ENCODE data around the gene SAP30BP.
A peak's percentile ranks its signal among the peaks of the same experiment; 100 is the strongest.

The SAP30BP gene

GRCh38 chr17:75631353-75631752, 35.8 kb upstream of the SAP30BP start:
- Histone ChIP-seq H3K36me3 (peaks cover 0 to 47% (median 3%) of the 10 kb centered on the region in 3 donors), H3K27ac (no peak overlapping the region)
- intact Hi-C loops (cut with DNase I; ENCODE audit: low total_unique reads), result loop anchor here (5.0 kb wide), 1 partner anchor 36 kb away; the partner anchor contains the start of genes RECQL5 and SAP30BP

GRCh38 chr17:75632428-75632827, 34.7 kb upstream of the SAP30BP start:
- Histone ChIP-seq H3K27ac (peak overlapping the region in 1 of 2 donors; percentile 76), H3K9me3 (no peaks in the 10 kb centered on the region), H3K27me3 (no peaks in the 10 kb centered on the region), H3K4me3 (no peak overlapping the region), H3K4me1 (peaks cover 10 to 27% (median 20%) of the 10 kb centered on the region in 4 donors), H3K36me3 (peaks cover 0 to 44% (median 0%) of the 10 kb centered on the region in 3 donors)
- TF ChIP-seq CTCF (IDR thresholded peaks at IDR 0.05), result no peak
- intact Hi-C loops (cut with DNase I; ENCODE audit: low total_unique reads), result loop anchor here (2.0 to 5.0 kb wide), 2 partner anchors 35 to 116 kb away; partner anchors contain the start of genes RECQL5 and SAP30BP
- DNase-seq, result no peak

More at GRCh38 chr17:75631353-75631752, 35.8 kb upstream of the SAP30BP start:
- Histone ChIP-seq H3K27me3 (no peaks in the 10 kb centered on the region), H3K4me1 (peaks cover 10 to 27% (median 20%) of the 10 kb centered on the region in 4 donors), H3K9me3 (no peaks in the 10 kb centered on the region), H3K4me3 (no peak overlapping the region)
- DNase-seq, result no peak
- TF ChIP-seq CTCF (IDR thresholded peaks at IDR 0.05), result no peak

- peaks cover 10 to 27% (median 20%) of the 10 kb centered on the region in 4 donors for H3K4me1 ChIP-seq
- no peaks in the 10 kb centered on the region for H3K9me3 ChIP-seq
- no peaks in the 10 kb centered on the region for H3K27me3 ChIP-seq
- peak within 1 kb of the TSS in 1 of 2 donors; percentile 17 for H3K4me3 ChIP-seq
- intact Hi-C loops (cut with DNase I; ENCODE audit: low total_unique reads), result loop anchor here (2.0 to 5.0 kb wide), 2 partner anchors 34 to 116 kb away; partner anchors contain the start of genes RECQL5 and SAP30BP
- peak; percentile 93 to 97 for TF ChIP-seq CTCF (IDR thresholded peaks at IDR 0.05)
- H3K36me3 ChIP-seq, result peaks cover 0 to 46% (median 0%) of the 10 kb centered on the region in 3 donors
- H3K27ac ChIP-seq, result peak within 1 kb of the TSS; percentile 72 to 76
- DNase-seq, result peak; percentile 93 to 94
These were observed 34.2 kb upstream of the SAP30BP start, which contains the start of gene SMIM5 for GRCh38 chr17:75632863-75633485. Gene SMIM5 (plus strand): TSS chr17:75633434. CDS start chr17:75640202, 6,768 bp downstream.

- intact Hi-C loops (cut with DNase I; ENCODE audit: low total_unique reads), result loop anchor here (2.0 to 5.0 kb wide), 2 partner anchors 34 to 115 kb away; partner anchors contain the start of genes RECQL5 and SAP30BP
- Histone ChIP-seq H3K27me3 (no peaks in the 10 kb centered on the region), H3K9me3 (no peaks in the 10 kb centered on the region), H3K36me3 (peaks cover 0 to 48% (median 0%) of the 10 kb centered on the region in 3 donors), H3K4me3 (peak overlapping the region in 1 of 2 donors; percentile 17), H3K27ac (peak overlapping the region; percentile 72 to 76), H3K4me1 (peaks cover 10 to 27% (median 20%) of the 10 kb centered on the region in 4 donors)
- DNase-seq, result peak; percentile 87 to 94
- TF ChIP-seq CTCF (IDR thresholded peaks at IDR 0.05), result peak; percentile 43 to 58
These were observed 33.4 kb upstream of the SAP30BP start for GRCh38 chr17:75633486-75634375.

GRCh38 chr17:75634376-75634740, 32.8 kb upstream of the SAP30BP start:
- Histone ChIP-seq H3K27ac (peak overlapping the region; percentile 72 to 76), H3K9me3 (no peaks in the 10 kb centered on the region), H3K36me3 (peaks cover 0 to 50% (median 0%) of the 10 kb centered on the region in 3 donors), H3K4me1 (peaks cover 10 to 27% (median 20%) of the 10 kb centered on the region in 4 donors), H3K4me3 (no peak overlapping the region), H3K27me3 (no peaks in the 10 kb centered on the region)
- intact Hi-C loops (cut with DNase I; ENCODE audit: low total_unique reads), result loop anchor here (5.0 kb wide), 1 partner anchor 33 kb away; the partner anchor contains the start of genes RECQL5 and SAP30BP
- DNase-seq, result no peak
- TF ChIP-seq CTCF (IDR thresholded peaks at IDR 0.05), result no peak

Measured in tibial artery (tissue), 4 donors.